Nephron progenitor cell (in vitro differentiated cells): ENCODE measurements around the gene ARPC2.
A peak's percentile ranks its signal among the peaks of the same experiment; 100 is the strongest.

Experiments used
- DNase-seq: peaks from one replicate; pipeline ENCODE4 v3.0.0; 2021
- H3K27ac Mint-ChIP-seq: 2 replicates; pipeline ENCODE4 v1.8.0; 2021; ENCODE audit warnings: mild to moderate bottlenecking, moderate library complexity, mixed read lengths
- H3K27me3 Mint-ChIP-seq: 2 replicates; pipeline ENCODE4 v1.8.0; 2021; ENCODE audit warnings: mild to moderate bottlenecking, low read depth, mixed read lengths; ENCODE audit not compliant: poor library complexity
- H3K36me3 Mint-ChIP-seq: 2 replicates; pipeline ENCODE4 v1.8.0; 2021; ENCODE audit warnings: low read depth, mixed read lengths
- H3K4me1 Mint-ChIP-seq: 2 replicates; pipeline ENCODE4 v1.8.0; 2021; ENCODE audit warnings: mixed read lengths
- H3K4me3 Mint-ChIP-seq: 2 replicates; pipeline ENCODE4 v1.8.0; 2021; ENCODE audit warnings: mild to moderate bottlenecking, moderate library complexity, mixed read lengths
- H3K9me3 Mint-ChIP-seq: 2 replicates; pipeline ENCODE4 v1.8.0; 2021; ENCODE audit warnings: mild to moderate bottlenecking, moderate library complexity, mixed read lengths
- TF ChIP-seq, protein P1 (sequence below): fragments of 200-600 bp; sonication (generic); IDR thresholded peaks from 2 replicates; pipeline ENCODE4 v1.5.0; 2021; ENCODE audit warnings: antibody characterized with exemption

Gene ARPC2

DNA sequence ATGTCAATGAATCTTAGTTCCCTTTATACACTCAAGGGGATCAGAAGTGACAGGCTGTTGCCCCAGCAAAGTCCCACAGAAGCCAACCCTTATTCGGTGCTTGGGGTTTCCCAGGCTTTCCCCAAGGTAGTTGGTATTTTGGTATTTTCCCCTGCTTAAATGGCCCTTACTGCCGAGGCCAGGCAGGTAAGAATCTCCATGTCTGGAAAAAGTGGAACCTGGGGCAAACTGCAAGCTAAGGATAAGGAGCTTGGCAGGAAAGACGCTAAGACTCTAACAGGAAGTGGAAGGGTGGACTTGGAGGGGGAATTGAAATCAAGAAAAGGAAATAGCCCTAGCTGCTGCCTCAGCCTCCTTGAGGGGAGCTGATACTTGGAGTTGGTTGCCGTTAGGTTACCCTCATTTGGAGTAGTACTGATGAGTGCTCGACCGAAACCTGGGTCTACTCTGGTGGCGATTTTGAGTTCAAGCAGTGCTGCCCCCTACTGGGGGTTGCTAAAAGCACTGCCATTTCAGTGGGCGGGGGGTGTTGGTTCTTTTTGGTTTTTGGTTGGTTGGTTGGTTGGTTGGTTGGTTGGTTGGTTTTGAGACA lies 40.5 kb downstream of the ARPC2 start:
- H3K9me3 Mint-ChIP-seq: no peaks in the 10 kb centered on the region
- peaks cover 39% of the 10 kb centered on the region for H3K4me1 Mint-ChIP-seq
- peak; percentile 47 for DNase-seq
- peak overlapping the region; percentile 49 for H3K27ac Mint-ChIP-seq
- TF ChIP-seq, protein P1, sequence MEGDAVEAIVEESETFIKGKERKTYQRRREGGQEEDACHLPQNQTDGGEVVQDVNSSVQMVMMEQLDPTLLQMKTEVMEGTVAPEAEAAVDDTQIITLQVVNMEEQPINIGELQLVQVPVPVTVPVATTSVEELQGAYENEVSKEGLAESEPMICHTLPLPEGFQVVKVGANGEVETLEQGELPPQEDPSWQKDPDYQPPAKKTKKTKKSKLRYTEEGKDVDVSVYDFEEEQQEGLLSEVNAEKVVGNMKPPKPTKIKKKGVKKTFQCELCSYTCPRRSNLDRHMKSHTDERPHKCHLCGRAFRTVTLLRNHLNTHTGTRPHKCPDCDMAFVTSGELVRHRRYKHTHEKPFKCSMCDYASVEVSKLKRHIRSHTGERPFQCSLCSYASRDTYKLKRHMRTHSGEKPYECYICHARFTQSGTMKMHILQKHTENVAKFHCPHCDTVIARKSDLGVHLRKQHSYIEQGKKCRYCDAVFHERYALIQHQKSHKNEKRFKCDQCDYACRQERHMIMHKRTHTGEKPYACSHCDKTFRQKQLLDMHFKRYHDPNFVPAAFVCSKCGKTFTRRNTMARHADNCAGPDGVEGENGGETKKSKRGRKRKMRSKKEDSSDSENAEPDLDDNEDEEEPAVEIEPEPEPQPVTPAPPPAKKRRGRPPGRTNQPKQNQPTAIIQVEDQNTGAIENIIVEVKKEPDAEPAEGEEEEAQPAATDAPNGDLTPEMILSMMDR: peak; percentile 43
- no peaks in the 10 kb centered on the region for H3K27me3 Mint-ChIP-seq
- H3K36me3 Mint-ChIP-seq: peaks cover 30% of the 10 kb centered on the region
- no peak overlapping the region for H3K4me3 Mint-ChIP-seq

DNA sequence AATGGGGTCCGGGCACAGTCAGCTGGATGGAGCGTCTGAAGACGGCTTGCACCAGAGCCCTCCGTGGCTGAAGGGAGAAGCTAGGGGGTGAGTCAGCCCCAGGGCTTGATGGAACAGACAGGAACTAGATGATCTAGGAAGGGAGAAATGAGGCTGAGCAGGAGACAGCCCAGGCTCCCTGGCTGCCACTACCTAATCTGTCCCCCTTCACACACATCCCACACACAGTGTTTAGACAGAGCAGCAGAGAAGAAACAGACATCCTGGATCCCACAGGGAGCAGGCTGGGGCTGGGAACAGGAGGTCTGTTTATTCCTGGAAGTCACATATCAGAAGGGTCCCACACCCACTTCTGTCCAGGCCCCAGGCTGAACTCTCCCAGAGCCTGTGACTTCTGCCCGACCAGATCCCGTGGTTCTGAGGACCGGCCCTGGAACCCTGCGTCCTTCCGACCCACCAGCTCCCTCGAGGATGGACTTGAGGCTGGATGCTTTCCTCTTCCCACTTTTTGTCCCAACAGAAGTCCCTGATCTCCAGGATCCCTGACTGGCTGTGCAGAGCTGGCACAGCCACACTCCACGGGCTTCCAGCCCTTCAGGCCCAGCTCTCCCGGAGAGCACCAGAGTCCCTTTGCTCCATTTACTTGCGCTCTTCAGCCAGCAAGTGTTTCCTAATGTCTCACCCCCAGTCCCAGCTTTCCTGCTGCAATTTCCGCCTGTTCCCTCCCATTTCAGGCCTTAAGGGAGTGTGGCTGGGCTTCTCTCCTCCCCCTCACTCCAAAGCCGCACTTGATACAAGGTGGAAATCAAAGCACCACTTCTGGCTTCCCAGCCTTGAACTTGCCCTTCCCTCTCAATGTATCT lies 42.3 kb downstream of the ARPC2 start:
- no peaks in the 10 kb centered on the region for H3K27me3 Mint-ChIP-seq
- no peaks in the 10 kb centered on the region for H3K9me3 Mint-ChIP-seq
- peak overlapping the region; percentile 66 for H3K27ac Mint-ChIP-seq
- peaks cover 21% of the 10 kb centered on the region for H3K36me3 Mint-ChIP-seq
- H3K4me1 Mint-ChIP-seq: peaks cover 49% of the 10 kb centered on the region
- peak overlapping the region; percentile 24 for H3K4me3 Mint-ChIP-seq
- TF ChIP-seq, protein P1: no peak
- no peak for DNase-seq

DNA sequence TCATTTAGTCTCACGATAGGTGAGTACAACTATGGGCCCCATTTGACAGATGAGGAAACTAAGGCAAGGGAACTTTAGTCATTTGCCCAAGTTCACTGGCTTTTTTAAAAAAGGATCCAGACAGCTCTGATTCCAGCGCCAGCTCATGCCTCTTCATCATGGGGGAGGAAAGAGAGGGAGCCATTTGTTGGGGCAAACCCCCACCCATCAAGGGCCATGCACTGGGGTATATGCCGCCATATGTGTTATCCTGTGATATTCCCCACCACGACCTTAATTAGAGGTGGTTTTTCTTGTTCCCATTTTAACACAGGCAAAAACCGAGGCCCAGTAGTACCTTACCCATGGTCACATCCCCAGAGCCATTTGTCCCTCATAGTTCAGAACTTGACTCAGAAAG lies 43.2 kb downstream of the ARPC2 start:
- Mint-ChIP-seq H3K9me3 (no peaks in the 10 kb centered on the region), H3K36me3 (peaks cover 16% of the 10 kb centered on the region), H3K27me3 (no peaks in the 10 kb centered on the region), H3K27ac (no peak overlapping the region), H3K4me1 (peaks cover 49% of the 10 kb centered on the region), H3K4me3 (no peak overlapping the region)
- DNase-seq: no peak
- TF ChIP-seq, protein P1: no peak

DNA sequence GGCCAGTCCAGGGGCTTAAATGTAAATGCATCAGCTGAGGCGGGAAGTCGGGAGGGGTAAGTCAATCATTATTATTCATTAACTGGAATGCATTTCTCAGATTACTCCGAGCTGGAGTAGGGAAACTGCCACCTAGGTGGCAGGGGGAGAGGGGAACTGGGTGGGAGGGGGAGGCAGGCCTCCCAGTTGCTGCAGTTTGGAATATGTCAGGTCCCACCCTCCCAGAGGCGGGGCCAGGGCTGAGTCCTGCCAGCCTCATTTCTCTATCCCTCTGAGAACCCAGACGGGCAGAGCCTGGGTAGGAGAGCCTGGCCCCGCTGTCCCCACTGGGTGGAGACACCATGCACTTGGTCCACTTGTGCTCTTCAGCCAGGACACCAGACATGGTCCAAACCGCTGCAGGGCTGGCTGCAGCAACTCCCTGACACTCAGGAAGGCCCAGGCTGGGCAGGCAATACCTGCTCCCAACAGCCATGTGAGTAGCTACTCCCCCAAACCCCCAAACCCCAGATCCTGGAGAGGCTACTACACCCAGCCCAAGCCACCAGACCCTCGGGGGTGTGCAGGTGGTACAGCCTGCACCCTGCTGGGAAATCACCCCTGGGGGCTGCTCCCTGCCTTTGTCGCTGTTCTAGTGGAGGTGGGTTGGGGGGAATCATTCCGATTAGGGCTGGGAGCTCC lies 43.9 kb downstream of the ARPC2 start, which contains the start of gene GPBAR1:
Gene GPBAR1 (plus strand): TSS at position 274 of the 681 bp plus-strand sequence. CDS start 1,710 bp downstream, outside the sequence.
- peak; percentile 53 for DNase-seq
- peaks cover 49% of the 10 kb centered on the region for H3K4me1 Mint-ChIP-seq
- H3K4me3 Mint-ChIP-seq: peak within 1 kb of the TSS; percentile 52
- peaks cover 12% of the 10 kb centered on the region for H3K36me3 Mint-ChIP-seq
- H3K9me3 Mint-ChIP-seq: no peaks in the 10 kb centered on the region
- no peaks in the 10 kb centered on the region for H3K27me3 Mint-ChIP-seq
- TF ChIP-seq, protein P1: no peak
- H3K27ac Mint-ChIP-seq: peak within 1 kb of the TSS; percentile 11

DNA sequence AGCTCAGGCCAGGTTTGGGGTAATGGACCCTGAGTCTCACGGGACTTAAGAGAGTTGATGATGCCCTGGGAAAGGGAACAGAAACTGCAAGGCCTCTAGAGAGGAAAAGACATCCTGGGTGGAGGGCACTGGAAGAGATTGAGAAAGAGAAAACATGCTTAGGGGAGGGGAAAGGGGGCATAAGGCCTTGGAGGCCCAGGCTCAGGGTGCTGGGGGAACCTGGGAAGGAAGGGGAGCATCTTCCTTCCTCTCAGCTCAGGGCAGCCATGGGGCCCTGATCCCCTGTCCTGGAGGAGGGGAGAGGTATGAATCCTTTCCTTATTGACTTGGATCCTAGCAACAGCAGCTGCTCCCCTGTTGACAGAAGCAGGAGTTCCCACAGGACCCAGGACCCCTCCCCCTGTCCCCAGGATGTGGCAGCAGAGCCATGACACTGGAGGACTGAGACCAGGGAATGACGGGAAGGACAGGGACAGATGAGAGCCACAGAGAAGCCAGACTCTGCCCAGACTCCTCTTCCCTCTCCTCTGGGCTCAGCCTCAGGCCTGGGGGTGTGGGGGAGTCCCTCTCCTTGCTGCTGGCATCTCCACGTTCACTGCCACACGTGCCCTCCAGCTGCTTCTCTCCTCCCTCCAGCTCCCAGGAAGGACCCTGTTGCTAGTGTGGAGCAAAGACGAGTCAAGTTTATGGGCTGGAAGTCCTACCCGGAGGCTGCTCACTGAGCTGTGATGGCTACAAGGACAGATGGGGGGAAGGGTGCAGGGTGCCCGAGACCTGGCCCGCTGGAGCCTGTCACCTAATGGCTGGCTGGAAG lies 44.6 kb downstream of the ARPC2 start:
- no peaks in the 10 kb centered on the region for H3K27me3 Mint-ChIP-seq
- TF ChIP-seq, protein P1: no peak
- DNase-seq: peak; percentile 30
- peaks cover 49% of the 10 kb centered on the region for H3K4me1 Mint-ChIP-seq
- peak overlapping the region; percentile 11 for H3K27ac Mint-ChIP-seq
- H3K36me3 Mint-ChIP-seq: peaks cover 12% of the 10 kb centered on the region
- no peaks in the 10 kb centered on the region for H3K9me3 Mint-ChIP-seq
- peak overlapping the region; percentile 52 for H3K4me3 Mint-ChIP-seq
